ENCODE measurements around the gene COL23A1. TPM values are rescaled to one million over a fixed set of nuclear protein-coding genes. Genes with fewer than 3 reads are reported as not detected.

Gene COL23A1
- total and polyA plus RNA-seq, 2 of the 8 experiments (the other 6 are each of a cell fraction or from before 2014, with no cell fraction given) = 3.1 to 4.7 TPM

GRCh38 chr5:178432421-178433272 is 157.5 kb downstream of the COL23A1 start:
- Histone ChIP-seq H2AFZ (ENCODE audit: low read length) (no peak overlapping the region), H3K79me1 (ENCODE audit: low read depth, low read length) (no peaks in the 10 kb centered on the region), H3K4me3 (ENCODE audit: extremely low read depth in 1 of 4, insufficient read depth in 2 of 4, low read depth in 3 of 4, low read length in 4 of 4) (no peak overlapping the region), H3K36me3 (ENCODE audit: control insufficient read depth in 2 of 4, insufficient read depth in 4 of 4, low read length in 3 of 4) (no peaks in the 10 kb centered on the region), H3K27me3 (replicated peaks in 1 of 4; ENCODE audit: control insufficient read depth in 3 of 4, extremely low read depth in 1 of 4, insufficient read depth in 3 of 4, low read length in 3 of 4) (no peaks in the 10 kb centered on the region), H3K4me2 (ENCODE audit: insufficient read depth in 1 of 2, low read depth in 2 of 2, low read length in 2 of 2) (no peak overlapping the region), H3K27ac (ENCODE audit: low read depth, low read length) (no peak overlapping the region), H2BK5ac (ENCODE audit: low read depth, low read length) (no peak overlapping the region), H3K9ac (replicated peaks in 1 of 4; ENCODE audit: extremely low read depth in 1 of 4, low read depth in 3 of 4, low read length in 3 of 4) (no peak overlapping the region), H3K9me3 (ENCODE audit: insufficient read depth in 2 of 2, low read depth in 1 of 2, low read length in 1 of 2) (no peaks in the 10 kb centered on the region), H2BK120ac (replicated peaks; ENCODE audit: low read depth, low read length) (no peak overlapping the region), H4K91ac (replicated peaks; ENCODE audit: insufficient read length, low read length) (no peak overlapping the region), H3K23ac (ENCODE audit: insufficient read length) (no peak overlapping the region), H3K4ac (replicated peaks; ENCODE audit: insufficient read length, low read depth, low read length) (no peak overlapping the region), H3K79me2 (ENCODE audit: control insufficient read depth in 1 of 2, insufficient read depth in 2 of 2, low read length in 2 of 2) (no peaks in the 10 kb centered on the region), H3K4me1 (replicated peaks in 1 of 4; ENCODE audit: control insufficient read depth in 3 of 4, insufficient read depth in 4 of 4, low read length in 3 of 4) (peaks cover 4 to 14% (median 6%) of the 10 kb centered on the region in 4 experiments), H3K23me2 (ENCODE audit: low read depth, low read length) (no peaks in the 10 kb centered on the region), H3K18ac (ENCODE audit: extremely low read depth, low read length) (no peak overlapping the region), H2AK5ac (ENCODE audit: low read depth, low read length) (no peak overlapping the region; the same call in 1 of the 2 replicates), H2BK15ac (ENCODE audit: low read length) (no peak overlapping the region), H4K5ac (ENCODE audit: insufficient read length, low read depth, low read length) (no peak overlapping the region), H4K8ac (ENCODE audit: extremely low read depth, insufficient read depth, low read length) (no peak overlapping the region), H3K14ac (ENCODE audit: insufficient read length) (no peak overlapping the region), H2BK20ac (ENCODE audit: low read length) (no peak overlapping the region), H2BK12ac (ENCODE audit: low read depth, low read length) (0 out of 2 replicates have a peak overlapping the region, but pooled peaks have one; percentile 9), H3K56ac (replicated peaks; ENCODE audit: insufficient read length, low read depth, low read length) (no peak overlapping the region), H4K20me1 (replicated peaks in 1 of 2; ENCODE audit: control insufficient read depth in 1 of 2, insufficient read depth in 2 of 2, low read length in 2 of 2) (no peaks in the 10 kb centered on the region)
- POLR2A ChIA-PET (ENCODE audit: partially characterized antibody) = no interaction called here
- FAIRE-seq = no peak
- CTCF ChIA-PET (ENCODE audit: partially characterized antibody) = interaction anchor here (0.6 to 3.7 kb wide), 4 partner anchors 10 to 152 kb away, joined by 3 to 15 read pairs (median 4); no protein-coding TSS in a partner anchor
- 92% methylated on average over 12 of the region's 12 CpGs; no CpG with 5 or more reads in 1 of the 2 experiments for WGBS, 2 experiments (ENCODE audit: extremely low coverage in 1 of 2, insufficient coverage in 1 of 2, insufficient read length in 1 of 2, insufficient replicate concordance in 2 of 2, low coverage in 1 of 2, low lambda C conversion rate in 2 of 2, missing lambda C conversion rate in 1 of 2)
- no peak for DNase-seq (ENCODE audit: low read depth in 1 of 2, low spot score in 2 of 2)
- TF ChIP-seq, protein P1, sequence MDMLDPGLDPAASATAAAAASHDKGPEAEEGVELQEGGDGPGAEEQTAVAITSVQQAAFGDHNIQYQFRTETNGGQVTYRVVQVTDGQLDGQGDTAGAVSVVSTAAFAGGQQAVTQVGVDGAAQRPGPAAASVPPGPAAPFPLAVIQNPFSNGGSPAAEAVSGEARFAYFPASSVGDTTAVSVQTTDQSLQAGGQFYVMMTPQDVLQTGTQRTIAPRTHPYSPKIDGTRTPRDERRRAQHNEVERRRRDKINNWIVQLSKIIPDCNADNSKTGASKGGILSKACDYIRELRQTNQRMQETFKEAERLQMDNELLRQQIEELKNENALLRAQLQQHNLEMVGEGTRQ (IDR thresholded peaks at IDR 0.05; ENCODE audit: low read length) = no peak
- TF ChIP-seq TBP (IDR thresholded peaks at IDR 0.05; ENCODE audit: low read depth, low read length) = no peak
- TF ChIP-seq CBX8 (IDR thresholded peaks at IDR 0.05; ENCODE audit: borderline replicate concordance, low read depth, low read length) = no peak
- TF ChIP-seq HDAC6 (IDR thresholded peaks at IDR 0.05; ENCODE audit: low read depth, low read length) = no peak
- TF ChIP-seq CHD1 (IDR thresholded peaks at IDR 0.05; ENCODE audit: low read depth, low read length) = no peak
- TF ChIP-seq NANOG (IDR thresholded peaks at IDR 0.05; ENCODE audit: insufficient read depth, low read depth, low read length, poor library complexity, severe bottlenecking) = no peak
- TF ChIP-seq CTBP2 (IDR thresholded peaks at IDR 0.05; ENCODE audit: borderline replicate concordance, insufficient read depth, insufficient read length, low read length) = no peak
- TF ChIP-seq CHD2 (IDR thresholded peaks at IDR 0.05; ENCODE audit: low read length) = no peak
- TF ChIP-seq TAF7 (optimal IDR thresholded peaks at IDR 0.05; ENCODE audit: borderline replicate concordance, low read depth, low read length) = no peak
- no peak for TF ChIP-seq YY1 (IDR thresholded peaks at IDR 0.05; ENCODE audit: low read depth, low read length)
- TF ChIP-seq RBBP5 (IDR thresholded peaks at IDR 0.05; ENCODE audit: borderline replicate concordance, low read depth, low read length) = no peak

Measured in H1 (cell line).